Thoracic aorta (tissue), 2 donors: ENCODE results near the gene OPRD1. TPM values are rescaled to one million over a fixed set of nuclear protein-coding genes. Genes with fewer than 3 reads are reported as not detected.
"Not testable (repeated sequence)": the region's sequence is repeated elsewhere in the genome, so short reads cannot be mapped to it uniquely, and the experiment has no call there.

Experiments
- ATAC-seq: fragments of 150-250 bp; one replicate; pipeline ENCODE4 v1.8.0; 2017; ENCODE audit warnings: low read depth; ENCODE audit not compliant: insufficient number of reproducible peaks, low FRiP score
- DNase-seq: peaks from one replicate; pipeline ENCODE4 v3.0.0-alpha.2; 2020; ENCODE audit warnings: low spot score
- H3K27ac ChIP-seq, 2 donors: fragments of 200-600 bp; sonication (generic); 1 replicate in 1 of 2; 2 replicates in 1 of 2; pipeline ENCODE4 v1.5.1; 2016; ENCODE audit warnings: mild to moderate bottlenecking in 2 of 2, moderate library complexity in 2 of 2
- H3K27me3 ChIP-seq: fragments of 200-600 bp; sonication (generic); replicated peaks from 2 replicates; pipeline ENCODE4 v1.6.0; 2016; ENCODE audit warnings: mild to moderate bottlenecking; ENCODE audit not compliant: insufficient read depth
- H3K36me3 ChIP-seq: fragments of 200-600 bp; sonication (generic); one replicate; pipeline ENCODE4 v1.5.1; 2016
- H3K4me1 ChIP-seq, 2 donors: fragments of 200-600 bp; sonication (generic); 1 replicate in 1 of 2; 2 replicates in 1 of 2; pipeline versions ENCODE4 v1.5.1 to v1.6.0; 2016; ENCODE audit warnings: low read depth in 2 of 2, mild to moderate bottlenecking in 1 of 2; ENCODE audit not compliant: control insufficient read depth in 1 of 2
- H3K4me3 ChIP-seq: fragments of 200-600 bp; sonication (generic); 2 replicates; pipeline ENCODE4 v1.5.1; 2016; ENCODE audit warnings: mild to moderate bottlenecking
- H3K9me3 ChIP-seq: fragments of 200-600 bp; sonication (generic); 2 replicates; pipeline ENCODE4 v1.5.1; 2016
- total RNA-seq, 2 donors: library from RNA; depleted of rRNA; stranded (reverse); fragments of >200 nt; gene quantifications; one replicate each; pipeline versions ENCODE4 v1.1.0 to v1.2.3, GENCODE V29; 2016
- TF ChIP-seq, protein P1 (sequence below): fragments of 200-600 bp; sonication (generic); IDR thresholded peaks from one replicate; pipeline ENCODE4 v1.5.1; 2019; ENCODE audit warnings: antibody characterized with exemption

OPRD1 gene
- total RNA-seq, 2 donors from 2014 or later: not detected

DNA sequence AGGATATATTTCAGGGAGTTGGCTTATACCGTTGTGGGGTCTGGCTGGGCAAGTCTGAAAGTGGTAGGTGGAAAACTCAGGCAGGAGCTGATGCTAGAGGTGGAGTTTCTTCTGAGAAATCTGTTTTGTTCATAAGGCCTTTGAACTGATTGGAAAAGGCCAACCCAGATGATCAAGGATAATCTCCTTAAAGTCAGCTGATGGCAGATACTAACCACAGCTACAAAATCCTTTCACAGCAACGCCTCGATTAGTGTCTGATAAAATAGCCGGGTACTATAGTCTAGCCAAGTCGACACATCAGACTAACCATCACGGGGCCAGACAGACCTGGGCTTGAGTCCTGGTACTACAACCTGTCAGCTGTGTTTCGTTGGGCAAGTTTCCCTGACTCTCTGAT lies 21.4 kb downstream of the OPRD1 start:
- TF ChIP-seq, protein P1, sequence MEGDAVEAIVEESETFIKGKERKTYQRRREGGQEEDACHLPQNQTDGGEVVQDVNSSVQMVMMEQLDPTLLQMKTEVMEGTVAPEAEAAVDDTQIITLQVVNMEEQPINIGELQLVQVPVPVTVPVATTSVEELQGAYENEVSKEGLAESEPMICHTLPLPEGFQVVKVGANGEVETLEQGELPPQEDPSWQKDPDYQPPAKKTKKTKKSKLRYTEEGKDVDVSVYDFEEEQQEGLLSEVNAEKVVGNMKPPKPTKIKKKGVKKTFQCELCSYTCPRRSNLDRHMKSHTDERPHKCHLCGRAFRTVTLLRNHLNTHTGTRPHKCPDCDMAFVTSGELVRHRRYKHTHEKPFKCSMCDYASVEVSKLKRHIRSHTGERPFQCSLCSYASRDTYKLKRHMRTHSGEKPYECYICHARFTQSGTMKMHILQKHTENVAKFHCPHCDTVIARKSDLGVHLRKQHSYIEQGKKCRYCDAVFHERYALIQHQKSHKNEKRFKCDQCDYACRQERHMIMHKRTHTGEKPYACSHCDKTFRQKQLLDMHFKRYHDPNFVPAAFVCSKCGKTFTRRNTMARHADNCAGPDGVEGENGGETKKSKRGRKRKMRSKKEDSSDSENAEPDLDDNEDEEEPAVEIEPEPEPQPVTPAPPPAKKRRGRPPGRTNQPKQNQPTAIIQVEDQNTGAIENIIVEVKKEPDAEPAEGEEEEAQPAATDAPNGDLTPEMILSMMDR: no peak
- H3K4me3 ChIP-seq: no peak overlapping the region
- no peak for ATAC-seq
- no peak overlapping the region for H3K27ac ChIP-seq
- no peaks in the 10 kb centered on the region for H3K36me3 ChIP-seq
- H3K9me3 ChIP-seq: no peaks in the 10 kb centered on the region
- no peaks in the 10 kb centered on the region for H3K27me3 ChIP-seq
- H3K4me1 ChIP-seq: no peaks in the 10 kb centered on the region
- DNase-seq: no peak

DNA sequence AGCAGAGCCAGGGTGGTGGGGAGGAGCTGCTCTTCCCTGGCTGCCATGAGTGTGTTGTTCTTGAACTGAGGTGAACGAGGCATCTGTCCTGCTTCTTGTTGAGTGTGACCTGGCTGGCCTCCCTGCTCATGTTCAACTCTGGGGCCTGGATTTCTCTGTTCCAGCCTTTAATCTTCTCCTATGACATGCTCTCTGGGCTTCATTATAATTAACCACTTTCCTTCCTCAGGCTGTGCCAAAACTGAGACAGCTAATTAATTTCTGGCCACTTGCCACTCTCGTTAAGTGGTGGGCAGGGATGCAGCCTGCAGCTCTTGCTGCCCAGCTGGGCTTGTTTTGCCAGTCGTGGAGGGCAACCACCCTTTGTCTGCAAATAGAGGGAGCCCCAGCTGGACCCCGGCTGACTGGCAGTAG lies 23.3 kb downstream of the OPRD1 start:
- ATAC-seq (no peak), DNase-seq (no peak)
- no peaks in the 10 kb centered on the region for H3K4me1 ChIP-seq
- H3K4me3 ChIP-seq: no peak overlapping the region
- H3K9me3 ChIP-seq: no peaks in the 10 kb centered on the region
- H3K27ac ChIP-seq: no peak overlapping the region
- H3K36me3 ChIP-seq: no peaks in the 10 kb centered on the region
- no peaks in the 10 kb centered on the region for H3K27me3 ChIP-seq
- TF ChIP-seq, protein P1: no peak

DNA sequence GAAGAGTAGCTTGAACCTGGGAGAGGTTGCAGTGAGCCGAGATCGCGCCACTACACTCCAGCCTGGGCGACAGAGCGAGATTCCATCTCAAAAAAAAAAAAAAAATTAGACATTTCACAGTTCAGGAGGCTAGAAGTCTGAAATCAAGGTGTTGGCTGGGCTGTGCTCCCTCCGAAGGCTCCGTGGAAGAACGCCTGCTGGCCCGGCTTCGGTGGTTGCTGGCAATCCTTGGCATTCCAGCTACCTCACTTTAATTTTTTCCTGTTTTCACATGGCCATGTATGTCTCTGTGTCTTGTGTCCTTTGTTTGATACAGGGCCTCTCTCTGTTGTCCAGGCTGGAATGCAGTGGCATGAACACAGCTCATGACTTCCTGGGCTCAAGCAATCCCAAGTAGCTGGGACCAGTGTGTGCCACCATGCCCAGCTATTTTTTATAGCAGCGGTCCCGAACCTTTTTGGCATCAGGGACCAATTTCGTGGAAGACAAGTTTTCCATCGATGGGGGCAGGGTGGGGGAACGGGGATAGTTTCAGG lies 24.5 kb downstream of the OPRD1 start:
- TF ChIP-seq, protein P1: no peak
- Histone ChIP-seq H3K4me3 (no peak overlapping the region), H3K27ac (no peak overlapping the region), H3K27me3 (no peaks in the 10 kb centered on the region), H3K9me3 (no peaks in the 10 kb centered on the region), H3K4me1 (no peaks in the 10 kb centered on the region), H3K36me3 (no peaks in the 10 kb centered on the region)
- DNase-seq (no peak), ATAC-seq (no peak)

DNA sequence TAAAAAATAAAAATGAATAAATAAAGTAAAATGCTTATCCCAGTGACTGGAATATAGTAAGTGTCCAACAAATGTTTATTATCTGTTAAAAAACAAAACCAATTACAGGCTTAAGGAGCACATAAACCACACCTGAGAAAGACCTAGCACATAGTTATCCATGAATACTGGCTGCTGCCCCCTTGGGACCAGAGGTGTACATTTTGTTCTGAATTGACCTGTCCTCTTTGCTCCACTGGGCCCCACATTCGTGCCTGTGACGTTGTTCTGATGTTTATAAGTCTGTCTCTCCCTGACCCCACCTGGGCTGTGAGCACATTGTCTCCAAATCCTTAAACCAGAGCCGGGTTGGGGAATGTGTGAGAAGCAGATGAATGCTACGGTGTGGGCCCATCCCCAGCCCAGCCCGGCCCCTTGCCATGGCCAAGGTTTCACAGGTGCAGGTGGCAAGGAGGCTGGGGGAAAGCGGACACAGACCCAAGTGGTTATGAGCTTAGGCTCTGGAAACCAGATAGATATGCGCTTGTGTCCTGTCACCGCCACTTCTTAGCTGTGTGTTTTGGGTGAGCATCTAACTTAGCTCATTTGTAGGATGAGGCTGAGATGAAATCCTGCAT lies 29.1 kb downstream of the OPRD1 start:
- TF ChIP-seq, protein P1: no peak
- H3K27ac ChIP-seq: no peak overlapping the region
- DNase-seq (no peak), ATAC-seq (no peak)
- H3K27me3 ChIP-seq: no peaks in the 10 kb centered on the region
- no peak overlapping the region for H3K4me3 ChIP-seq
- no peaks in the 10 kb centered on the region for H3K36me3 ChIP-seq
- H3K9me3 ChIP-seq: no peaks in the 10 kb centered on the region
- H3K4me1 ChIP-seq: no peaks in the 10 kb centered on the region

DNA sequence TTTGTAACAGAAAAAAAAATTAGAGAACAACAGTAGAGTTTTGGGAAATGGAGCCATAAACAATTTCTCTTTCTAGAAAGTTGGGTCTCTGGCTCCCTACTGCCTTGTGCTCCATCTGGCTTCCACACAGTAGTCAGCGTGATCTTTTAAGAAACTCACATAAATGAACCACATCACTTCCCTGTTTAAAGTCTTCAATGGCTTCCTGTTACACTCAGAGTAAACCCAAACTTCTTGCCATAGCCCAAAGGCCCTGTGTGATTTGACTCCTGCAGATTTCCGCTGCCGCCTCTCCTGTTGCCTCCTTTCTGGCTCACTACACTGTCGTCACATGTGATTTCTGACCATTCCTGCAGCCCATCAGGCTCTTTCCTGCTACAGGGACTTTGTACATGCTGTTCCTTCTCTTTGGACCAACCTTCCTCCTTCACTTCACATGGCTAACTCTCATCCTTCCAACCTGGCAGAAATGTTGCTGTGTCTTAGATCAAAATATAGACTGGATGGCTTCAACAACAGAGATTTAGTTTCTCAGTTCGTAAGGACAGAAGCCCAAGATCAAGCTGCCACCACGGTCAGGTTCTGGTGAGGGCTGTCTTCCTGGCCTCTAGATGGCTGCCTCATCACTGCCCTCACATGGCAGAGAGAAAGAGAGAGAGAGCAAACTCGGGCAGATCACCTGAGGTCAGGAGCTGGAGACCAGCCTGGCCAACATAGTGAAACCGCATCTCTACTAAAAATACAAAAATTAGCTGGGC lies 34.0 kb downstream of the OPRD1 start:
- Histone ChIP-seq H3K36me3 (no peaks in the 10 kb centered on the region), H3K9me3 (no peaks in the 10 kb centered on the region), H3K27ac (no peak overlapping the region), H3K4me3 (no peak overlapping the region), H3K27me3 (no peaks in the 10 kb centered on the region), H3K4me1 (no peaks in the 10 kb centered on the region)
- no peak for ATAC-seq
- TF ChIP-seq, protein P1: no peak
- no peak for DNase-seq

DNA sequence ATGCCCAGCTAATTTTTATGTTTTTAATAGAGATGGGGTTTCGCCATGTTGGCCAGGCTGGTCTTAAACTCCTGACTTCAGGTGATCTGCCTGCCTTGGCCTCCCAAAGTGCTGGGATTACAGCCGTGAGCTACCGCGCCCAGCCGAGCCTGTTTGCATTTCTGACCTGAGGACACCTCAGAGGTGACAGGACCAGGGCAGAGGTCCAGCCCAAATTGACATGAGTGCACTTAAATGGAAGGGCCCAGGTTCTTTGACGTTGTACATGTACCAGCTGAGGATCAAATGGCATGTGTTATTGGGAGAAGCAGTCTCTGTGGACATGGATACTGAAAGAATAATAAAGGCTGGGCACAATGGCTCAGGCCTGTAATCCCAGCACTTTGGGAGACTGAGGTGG lies 35.2 kb downstream of the OPRD1 start:
- not testable (repeated sequence) for H3K9me3 ChIP-seq, H3K27ac ChIP-seq, DNase-seq, H3K4me1 ChIP-seq, H3K27me3 ChIP-seq, H3K4me3 ChIP-seq, ATAC-seq, H3K36me3 ChIP-seq
